GM18520 (cell line): ENCODE measurements around the gene SLC35F3.
"Not testable (repeated sequence)": the region's sequence is repeated elsewhere in the genome, so short reads cannot be mapped to it uniquely, and the experiment has no call there.

Experiments used
- ATAC-seq: cut with Tn5 transposase; IDR thresholded peaks from one replicate; pipeline ENCODE4 v1.9.1; 2021; ENCODE audit not compliant: unreplicated experiment

SLC35F3 gene

DNA sequence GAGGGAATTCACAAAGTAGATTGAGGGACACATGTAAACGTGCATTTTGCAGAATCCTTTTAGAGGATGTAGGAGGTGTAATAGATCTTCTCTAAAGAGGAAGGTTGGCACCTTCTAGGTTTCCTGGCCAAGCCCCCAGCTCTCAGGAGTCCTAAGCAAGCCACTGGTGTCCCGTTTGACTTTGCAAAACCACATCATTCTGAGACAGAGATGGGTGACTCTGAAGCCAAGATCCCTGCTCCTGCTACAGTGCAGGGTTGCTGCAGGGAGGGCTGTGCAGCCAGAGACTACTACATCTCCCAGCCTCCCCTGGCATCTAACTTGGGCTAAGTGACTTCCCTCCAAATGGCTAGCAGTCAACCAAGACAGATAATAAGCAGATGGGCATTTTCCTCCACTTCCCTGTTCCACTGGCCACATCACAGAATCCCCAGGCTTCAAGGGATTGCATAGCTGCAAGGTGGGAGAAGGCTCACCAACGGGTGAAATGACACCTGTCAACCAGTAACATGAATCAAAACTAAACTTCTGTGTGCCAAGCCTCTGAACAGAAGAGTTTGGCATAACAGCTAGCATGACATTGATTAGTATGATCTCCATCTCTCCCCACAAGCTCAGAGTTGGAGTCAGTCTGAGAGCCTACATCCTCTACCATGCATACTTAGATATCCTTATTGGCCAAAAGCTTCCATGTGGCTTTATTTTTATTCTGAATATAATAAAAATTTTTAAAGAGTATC lies 339.2 kb downstream of the SLC35F3 start:
- ATAC-seq: no peak

DNA sequence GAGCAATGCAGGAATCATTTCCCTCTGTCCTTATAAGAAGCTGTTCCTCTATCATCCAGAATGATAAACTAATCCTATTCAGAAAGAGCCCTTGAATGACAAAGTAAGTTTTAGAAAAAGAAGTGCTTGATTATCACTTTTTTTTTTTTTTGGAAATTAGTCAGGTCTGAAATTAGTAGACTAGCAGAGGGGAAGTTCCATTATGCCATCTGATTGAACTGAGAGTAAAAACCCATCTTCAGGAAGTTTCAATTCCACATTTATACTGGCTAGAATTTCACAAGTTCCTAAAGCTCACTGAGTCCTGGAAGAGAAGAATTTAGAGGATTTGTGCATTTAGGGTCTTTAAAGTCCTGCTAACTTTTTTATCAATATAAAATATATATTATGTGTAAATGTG lies 340.0 kb downstream of the SLC35F3 start:
- ATAC-seq: no peak

GRCh38 chr1:234246638-234247116 lies 342.2 kb downstream of the SLC35F3 start:
- ATAC-seq: peak; percentile 88

GRCh38 chr1:234247746-234248145 lies 343.3 kb downstream of the SLC35F3 start:
- not testable (repeated sequence) for ATAC-seq

DNA sequence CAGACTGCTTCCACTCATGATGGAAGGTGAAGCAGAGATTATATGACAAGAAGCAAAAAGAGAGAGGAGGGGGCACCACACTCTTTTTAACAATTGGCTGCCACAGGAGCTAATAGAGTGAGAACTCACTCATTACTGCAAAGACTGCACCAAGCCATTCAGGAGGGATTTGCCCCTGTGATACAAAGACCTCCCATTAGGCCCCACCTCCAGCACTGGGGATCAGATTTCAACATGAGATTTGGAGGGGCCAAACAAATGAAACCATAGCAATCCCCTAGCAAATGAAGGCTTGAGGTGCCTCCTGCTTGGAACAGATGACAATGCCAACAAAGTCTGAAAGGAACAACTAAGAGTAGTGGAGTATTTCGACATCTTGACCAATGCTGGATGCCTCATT lies 346.3 kb downstream of the SLC35F3 start:
- no peak for ATAC-seq

DNA sequence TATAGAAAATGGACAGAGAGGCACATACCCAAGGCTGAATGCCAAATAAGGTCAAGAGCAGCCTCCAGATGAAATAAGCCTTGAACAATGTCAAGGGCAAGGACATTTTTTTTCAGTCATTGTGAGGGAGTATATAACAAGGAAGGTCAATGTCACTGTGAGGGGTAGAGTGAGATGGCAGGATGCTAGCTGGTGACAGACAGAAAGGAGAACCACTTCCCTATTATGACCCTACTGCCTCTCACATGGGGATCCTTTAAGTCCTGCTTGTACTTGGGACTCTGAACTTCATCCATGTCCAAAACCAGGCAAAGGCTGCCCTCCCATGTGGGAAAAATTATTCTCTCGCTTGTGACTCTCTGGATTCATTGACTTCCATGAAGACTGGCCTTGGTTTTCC lies 349.3 kb downstream of the SLC35F3 start:
- ATAC-seq: no peak

GRCh38 chr1:234256359-234256758 lies 351.9 kb downstream of the SLC35F3 start:
- ATAC-seq: no peak

- no peak for ATAC-seq
Measured at GRCh38 chr1:234258071-234258470, 353.6 kb downstream of the SLC35F3 start.

- ATAC-seq: no peak
Measured at GRCh38 chr1:234260578-234260977, 356.1 kb downstream of the SLC35F3 start.

DNA sequence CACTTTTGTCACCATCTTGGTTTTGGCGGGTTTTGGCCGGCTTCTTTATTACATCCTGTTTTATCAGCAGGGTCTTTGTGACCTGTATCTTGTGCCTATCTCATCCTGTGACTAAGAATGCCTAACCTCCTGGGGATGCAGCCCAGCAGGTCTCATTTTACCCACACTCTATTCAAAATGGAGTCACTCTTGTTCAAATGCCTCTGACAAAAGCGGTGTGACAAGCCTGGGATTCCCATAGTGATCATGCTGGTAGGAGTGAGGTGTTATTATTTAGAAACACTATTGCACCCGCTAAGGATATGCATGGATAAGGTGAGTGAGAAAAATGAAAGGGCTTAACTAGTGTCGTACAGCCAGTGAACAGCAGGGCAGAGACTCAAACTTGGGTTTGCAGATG lies 357.1 kb downstream of the SLC35F3 start:
- no peak for ATAC-seq

DNA sequence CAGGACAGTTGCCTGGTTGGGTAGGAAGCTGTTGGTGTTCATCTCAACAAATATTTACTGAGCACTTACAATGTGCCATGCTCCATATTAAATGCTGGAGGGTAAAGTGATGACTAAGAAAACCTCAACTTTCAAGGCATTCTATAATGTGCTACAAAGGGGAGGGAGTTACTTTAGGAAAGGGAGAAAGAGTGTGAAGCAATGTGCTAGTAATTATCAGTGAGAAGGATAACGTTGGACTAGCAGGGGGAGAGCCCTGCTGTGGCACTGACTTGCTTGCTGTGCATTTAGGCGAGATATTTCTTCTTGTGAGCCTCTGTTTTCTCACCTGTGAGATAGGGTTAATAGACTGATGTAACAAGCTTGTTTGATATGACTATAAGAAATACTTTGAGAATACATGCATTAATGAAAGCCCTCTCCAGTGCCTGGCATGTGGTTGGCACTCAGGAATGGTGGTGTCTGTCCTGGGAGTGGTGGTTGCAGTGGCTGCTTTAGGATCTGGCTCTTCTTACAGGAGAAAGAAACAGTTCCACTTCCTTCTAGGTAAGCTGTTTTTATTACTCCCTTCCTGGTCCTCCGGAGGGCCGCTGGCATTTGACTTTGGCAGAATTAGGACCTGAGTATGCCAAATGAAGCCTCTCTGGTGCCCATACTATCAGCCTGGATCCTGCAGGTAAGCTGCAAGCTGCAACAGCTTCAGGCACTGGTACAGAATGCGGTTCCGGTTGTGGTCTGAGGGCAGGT lies 357.7 kb downstream of the SLC35F3 start:
- no peak for ATAC-seq

GRCh38 chr1:234262754-234263105 lies 358.3 kb downstream of the SLC35F3 start:
- no peak for ATAC-seq

DNA sequence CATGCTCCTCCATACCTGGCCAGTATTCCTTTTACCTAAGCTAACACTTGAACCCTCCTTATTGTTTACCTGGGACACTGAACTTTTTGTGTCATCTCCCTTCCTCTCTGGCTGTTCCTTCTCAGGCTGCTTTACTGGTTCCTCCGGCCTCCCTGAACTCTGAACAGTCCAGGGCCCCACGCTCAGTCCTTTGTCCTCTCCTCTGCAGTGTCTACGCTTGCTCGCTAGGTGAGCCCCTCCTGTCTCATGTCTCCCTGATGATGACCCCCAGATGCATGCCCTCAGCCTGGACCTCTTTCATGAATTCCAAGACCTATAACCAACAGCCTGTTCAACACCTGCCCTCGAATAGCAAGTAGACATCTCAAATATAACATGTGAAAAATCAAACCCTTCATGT lies 360.4 kb downstream of the SLC35F3 start:
- no peak for ATAC-seq

GRCh38 chr1:234265321-234265720 lies 360.8 kb downstream of the SLC35F3 start:
- no peak for ATAC-seq

DNA sequence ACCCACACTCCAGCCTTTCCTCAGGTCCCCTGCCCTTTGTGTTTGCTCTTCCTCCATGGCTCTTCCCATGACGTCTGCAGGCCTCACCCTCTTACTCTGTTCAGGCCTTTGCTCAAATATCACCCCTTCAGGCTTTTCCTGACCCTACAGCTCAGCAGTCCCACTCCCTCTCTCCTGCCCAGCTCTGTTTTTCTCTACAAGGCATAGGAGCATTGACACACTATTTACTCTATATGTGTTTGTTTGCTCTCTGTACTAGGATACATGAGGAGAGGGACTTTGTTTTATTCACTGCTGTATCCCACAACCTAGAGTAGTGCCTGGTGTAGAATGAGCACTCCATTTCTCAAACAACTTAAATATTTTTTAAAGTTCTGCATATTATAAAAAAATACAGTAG lies 361.4 kb downstream of the SLC35F3 start:
- ATAC-seq: no peak

DNA sequence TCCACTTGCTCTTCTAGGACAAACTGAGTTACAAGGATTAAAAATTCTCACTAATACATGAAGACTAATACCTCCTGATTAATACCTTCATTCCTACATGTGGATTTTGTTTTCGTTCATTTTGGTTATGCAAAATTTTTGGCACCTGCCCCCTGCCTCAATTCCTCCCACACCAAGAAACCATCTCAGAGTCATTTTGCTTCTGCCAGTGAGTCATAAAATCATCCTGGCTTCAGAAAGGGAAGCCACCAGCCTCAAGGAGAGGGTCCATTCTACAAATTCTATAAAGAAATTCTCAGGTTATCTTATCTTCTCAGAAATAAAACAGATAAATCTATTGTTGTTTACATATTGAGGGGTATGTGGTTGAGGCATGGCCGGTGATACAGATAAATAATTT lies 365.6 kb downstream of the SLC35F3 start:
- no peak for ATAC-seq

- ATAC-seq: no peak
Measured at GRCh38 chr1:234270581-234271242, 366.2 kb downstream of the SLC35F3 start.

DNA sequence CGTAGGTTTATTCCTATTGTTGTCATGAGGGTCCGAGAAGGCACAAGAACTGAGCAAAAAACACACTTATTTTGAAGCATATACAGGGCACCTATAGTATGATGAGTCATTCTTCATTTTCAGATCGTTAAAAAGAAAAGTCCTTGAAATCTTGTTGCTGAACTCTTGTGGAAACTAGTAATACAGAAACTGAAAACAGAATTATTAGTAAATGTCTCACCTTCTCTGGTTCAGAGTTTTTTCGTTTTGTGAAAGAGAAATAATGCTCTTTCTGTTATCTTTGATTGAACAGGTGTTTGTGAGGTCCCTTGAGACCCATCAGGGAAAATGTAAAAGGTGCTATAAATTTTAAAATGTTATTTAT lies 366.7 kb downstream of the SLC35F3 start:
- ATAC-seq: peak; percentile 97

- no peak for ATAC-seq
Measured at GRCh38 chr1:234272656-234273312, 368.3 kb downstream of the SLC35F3 start.

- ATAC-seq: no peak
Measured at GRCh38 chr1:234273981-234274380, 369.5 kb downstream of the SLC35F3 start.

- no peak for ATAC-seq
Measured at GRCh38 chr1:234276151-234276788, 371.8 kb downstream of the SLC35F3 start.
